T-helper 2 cell treated with Interferon-gamma antibody and Interleukin-4, amounts not matched to agents 100 ng/mL and 5 ng/mL, for 36 hours (primary cell): ENCODE data around the gene SLC16A8. TPM values are rescaled to one million over a fixed set of nuclear protein-coding genes. Genes with fewer than 3 reads are reported as not detected.
"Not testable (repeated sequence)": the region's sequence is repeated elsewhere in the genome, so short reads cannot be mapped to it uniquely, and the experiment has no call there.

Experiments
- intact Hi-C: fragments of 100-400 bp; cut with micrococcal nuclease; formaldehyde crosslinking; loops from one replicate; pipeline ENCODE4 v1.15.1; 2023
- total RNA-seq: library from RNA; stranded (reverse); gene quantifications from 2 replicates; pipeline ENCODE4 v1.2.3, GENCODE V29; 2022

The SLC16A8 gene
- not detected in 2 replicates for total RNA-seq

- intact Hi-C loops = no loop called here
Observed at GRCh38 chr22:38083931-38084631, at the start of gene SLC16A8. TSS of gene SLC16A8 (minus strand) at chr22:38084184. CDS start at chr22:38082873, 1,311 bp downstream.

GRCh38 chr22:38133331-38133730, 49.3 kb upstream of the SLC16A8 start:
- intact Hi-C loops = no loop called here

- intact Hi-C loops = no loop called here
Observed at GRCh38 chr22:38132794-38133193, 48.8 kb upstream of the SLC16A8 start.

GRCh38 chr22:38132136-38132535, 48.2 kb upstream of the SLC16A8 start:
- intact Hi-C loops = no loop called here

- intact Hi-C loops = no loop called here
Observed at GRCh38 chr22:38131399-38131798, 47.4 kb upstream of the SLC16A8 start.

GRCh38 chr22:38129856-38130255, 45.9 kb upstream of the SLC16A8 start:
- intact Hi-C loops = no loop called here

GRCh38 chr22:38129021-38129420, 45.0 kb upstream of the SLC16A8 start:
- intact Hi-C loops = no loop called here

- intact Hi-C loops = no loop called here
Observed at GRCh38 chr22:38127869-38128268, 43.9 kb upstream of the SLC16A8 start.

- intact Hi-C loops = no loop called here
Observed at GRCh38 chr22:38126928-38127668, 43.1 kb upstream of the SLC16A8 start.

GRCh38 chr22:38125751-38126201, 41.8 kb upstream of the SLC16A8 start:
- intact Hi-C loops = no loop called here

- intact Hi-C loops = no loop called here
Observed at GRCh38 chr22:38125038-38125610, 41.1 kb upstream of the SLC16A8 start.

- intact Hi-C loops = no loop called here
Observed at GRCh38 chr22:38124236-38124974, 40.4 kb upstream of the SLC16A8 start.

- intact Hi-C loops = no loop called here
Observed at GRCh38 chr22:38122616-38123015, 38.6 kb upstream of the SLC16A8 start.

- intact Hi-C loops = no loop called here
Observed at GRCh38 chr22:38120359-38121110, 36.6 kb upstream of the SLC16A8 start.

- intact Hi-C loops = not testable (repeated sequence)
Observed at GRCh38 chr22:38118747-38119146, 34.8 kb upstream of the SLC16A8 start.

- intact Hi-C loops = no loop called here
Observed at GRCh38 chr22:38118182-38118581, 34.2 kb upstream of the SLC16A8 start.

- intact Hi-C loops = not testable (repeated sequence)
Observed at GRCh38 chr22:38117556-38117955, 33.6 kb upstream of the SLC16A8 start.

GRCh38 chr22:38115423-38116205, 31.6 kb upstream of the SLC16A8 start:
- intact Hi-C loops = no loop called here

GRCh38 chr22:38114484-38115398, 30.8 kb upstream of the SLC16A8 start:
- intact Hi-C loops = no loop called here
